ENCODE measurements around the gene IQCH. TPM values are rescaled to one million over a fixed set of nuclear protein-coding genes. Genes with fewer than 3 reads are reported as not detected.
A peak's percentile ranks its signal among the peaks of the same experiment; 100 is the strongest.

The IQCH gene
- total RNA-seq, 1 experiment from 2014 or later: 4.5 TPM

DNA sequence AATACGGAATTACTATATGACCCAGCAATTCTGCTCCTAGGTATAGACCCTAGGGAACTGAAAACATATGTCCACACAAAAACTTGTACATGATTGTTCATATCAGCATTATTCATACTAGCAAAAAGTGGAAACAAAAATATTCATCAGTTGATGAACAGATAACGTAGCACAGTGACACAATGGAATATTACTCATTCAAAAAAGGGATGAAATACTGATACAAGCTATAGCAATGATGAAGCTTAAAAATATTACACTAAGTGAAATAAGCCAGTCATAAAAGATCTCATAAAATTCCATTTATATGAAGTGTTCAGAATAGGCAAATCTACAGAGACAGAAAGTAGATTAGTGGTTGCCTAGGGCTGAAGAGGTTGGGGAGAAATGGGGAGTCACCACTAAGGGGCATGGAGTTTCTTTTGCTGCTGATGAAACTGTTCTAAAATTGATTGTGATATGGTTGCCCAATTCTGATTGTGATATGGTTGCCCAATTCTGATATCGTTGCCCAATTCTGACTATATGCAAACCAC, 276.9 kb downstream of the IQCH start:
- H3K9me3 ChIP-seq (replicated peaks): no peaks in the 10 kb centered on the region
- H3K4me1 ChIP-seq (replicated peaks): no peaks in the 10 kb centered on the region
- H3K27me3 ChIP-seq (replicated peaks): no peaks in the 10 kb centered on the region
- no peak overlapping the region for H3K4me3 ChIP-seq
- no peaks in the 10 kb centered on the region; the same call in 1 of the 2 replicates for H3K36me3 ChIP-seq
- no peak for DNase-seq (ENCODE audit: low read depth in 1 of 2, low spot score in 2 of 2)
- no peak overlapping the region for H3K27ac ChIP-seq

DNA sequence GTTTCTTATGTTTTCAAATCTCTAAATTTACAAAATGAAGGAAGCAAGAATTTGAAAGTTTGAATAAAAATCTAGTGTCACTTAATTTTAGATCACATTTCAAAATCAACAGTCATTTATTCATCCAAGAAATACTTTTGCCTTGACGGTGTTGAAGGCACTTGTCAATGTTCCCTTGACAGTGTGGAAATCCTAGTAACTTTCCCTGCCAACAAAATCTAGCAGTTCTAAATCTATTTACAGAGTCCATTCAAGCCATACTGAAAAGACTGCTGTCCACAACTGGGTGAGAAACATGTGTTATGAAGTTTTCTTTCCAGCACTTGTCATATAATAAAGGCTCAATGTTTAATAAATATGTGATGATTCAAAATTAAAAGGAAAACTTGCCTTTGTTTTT, 279.3 kb downstream of the IQCH start:
- Histone ChIP-seq H3K27me3 (replicated peaks) (no peaks in the 10 kb centered on the region), H3K27ac (no peak overlapping the region), H3K36me3 (no peaks in the 10 kb centered on the region), H3K4me3 (no peak overlapping the region), H3K9me3 (replicated peaks) (no peaks in the 10 kb centered on the region), H3K4me1 (replicated peaks) (no peaks in the 10 kb centered on the region)
- DNase-seq (ENCODE audit: low read depth in 1 of 2, low spot score in 2 of 2): no peak

- Histone ChIP-seq H3K4me3 (no peak overlapping the region), H3K4me1 (replicated peaks) (no peaks in the 10 kb centered on the region)
Observed at GRCh38 chr15:67534360-67534759, 279.8 kb downstream of the IQCH start.

DNA sequence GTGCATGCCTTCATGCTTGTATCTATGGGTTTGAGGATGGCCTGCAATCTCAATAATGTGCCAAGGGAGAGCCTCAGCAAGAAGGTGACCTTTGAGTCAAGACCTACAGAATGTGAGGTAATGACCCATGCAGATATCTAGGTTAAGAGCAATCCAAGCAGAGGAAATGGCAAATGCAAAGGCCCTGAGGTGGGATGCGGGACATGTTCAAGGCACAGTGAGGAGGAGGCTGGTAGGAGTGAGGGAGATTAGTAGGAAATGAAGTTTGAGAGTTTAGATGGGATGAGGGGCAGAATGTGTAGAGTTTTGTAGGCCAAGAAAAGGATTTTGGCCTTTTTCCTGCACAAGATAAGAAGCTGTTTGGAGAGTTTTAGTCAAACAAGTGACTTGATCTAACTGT, 283.2 kb downstream of the IQCH start:
- DNase-seq (ENCODE audit: low read depth in 1 of 2, low spot score in 2 of 2): no peak
- peaks cover 6% of the 10 kb centered on the region; the same call in 1 of the 2 replicates for H3K36me3 ChIP-seq
- no peak overlapping the region for H3K27ac ChIP-seq
- no peaks in the 10 kb centered on the region for H3K27me3 ChIP-seq (replicated peaks)
- H3K4me1 ChIP-seq (replicated peaks): peaks cover under 1% of the 10 kb centered on the region; the same call in 1 of the 2 replicates
- no peaks in the 10 kb centered on the region for H3K9me3 ChIP-seq (replicated peaks)
- no peak overlapping the region for H3K4me3 ChIP-seq

More at GRCh38 chr15:67534360-67534759, 279.8 kb downstream of the IQCH start:
- Histone ChIP-seq H3K9me3 (replicated peaks) (no peaks in the 10 kb centered on the region), H3K27me3 (replicated peaks) (no peaks in the 10 kb centered on the region), H3K27ac (no peak overlapping the region), H3K36me3 (no peaks in the 10 kb centered on the region)
- DNase-seq (ENCODE audit: low read depth in 1 of 2, low spot score in 2 of 2): no peak

DNA sequence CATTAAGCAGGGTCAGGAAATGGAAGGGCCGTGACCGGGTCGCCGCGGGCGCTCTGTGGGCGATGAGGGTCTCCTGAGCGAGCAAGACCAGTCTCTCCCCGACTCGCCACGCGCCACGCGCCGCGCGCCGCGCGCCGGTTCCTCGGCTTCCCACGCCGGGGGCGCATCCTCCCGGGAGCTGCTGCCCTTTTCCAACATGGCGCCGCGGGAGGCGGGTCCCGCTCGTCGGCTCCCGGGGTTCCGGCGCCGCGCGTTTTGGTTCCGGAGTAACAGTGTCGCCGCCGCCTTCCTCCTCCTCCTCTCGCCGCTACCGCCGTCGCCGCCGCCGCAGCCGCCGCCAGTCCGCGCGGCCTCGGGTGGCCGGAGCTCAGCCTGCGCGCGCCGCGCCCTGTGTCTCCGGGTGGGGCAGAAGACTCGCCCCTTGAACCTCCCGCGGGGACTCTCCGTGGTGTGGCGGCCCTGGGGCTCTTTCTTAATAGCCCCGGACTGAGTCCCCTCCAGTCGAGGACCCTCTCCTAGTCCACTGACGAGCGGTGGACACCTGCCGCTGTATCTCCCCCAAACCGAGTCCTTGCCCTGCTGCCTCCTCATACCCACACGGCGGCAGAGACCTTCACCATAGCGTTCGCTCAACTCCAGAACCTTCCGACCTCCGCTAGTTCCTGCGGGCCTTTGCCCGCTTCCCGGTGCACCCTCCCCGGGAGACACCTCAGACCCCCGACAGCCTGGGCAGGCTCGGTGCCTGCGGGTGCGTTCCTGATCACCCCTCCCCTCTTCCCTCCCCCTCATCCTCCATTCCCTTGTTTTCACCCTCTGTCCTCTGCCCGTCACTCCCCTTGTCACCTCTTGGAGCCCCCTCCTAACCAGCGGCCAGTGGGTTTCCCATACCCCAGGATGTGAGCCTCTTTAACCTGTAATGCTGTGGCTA, 288.1 kb downstream of the IQCH start, which contains the start of gene MAP2K5:
Gene MAP2K5, plus strand, starts transcription at position 284 of the 928 bp plus-strand sequence. Its CDS starts 633 bp downstream, at position 917.
- DNase-seq (ENCODE audit: low read depth in 1 of 2, low spot score in 2 of 2): peak; percentile 77
- Histone ChIP-seq H3K4me1 (replicated peaks) (peaks cover 10% of the 10 kb centered on the region), H3K36me3 (peaks cover 7% of the 10 kb centered on the region; the same call in 1 of the 2 replicates), H3K27me3 (replicated peaks) (no peaks in the 10 kb centered on the region), H3K27ac (peak within 1 kb of the TSS; percentile 64), H3K9me3 (replicated peaks) (no peaks in the 10 kb centered on the region), H3K4me3 (peak within 1 kb of the TSS; percentile 84)

DNA sequence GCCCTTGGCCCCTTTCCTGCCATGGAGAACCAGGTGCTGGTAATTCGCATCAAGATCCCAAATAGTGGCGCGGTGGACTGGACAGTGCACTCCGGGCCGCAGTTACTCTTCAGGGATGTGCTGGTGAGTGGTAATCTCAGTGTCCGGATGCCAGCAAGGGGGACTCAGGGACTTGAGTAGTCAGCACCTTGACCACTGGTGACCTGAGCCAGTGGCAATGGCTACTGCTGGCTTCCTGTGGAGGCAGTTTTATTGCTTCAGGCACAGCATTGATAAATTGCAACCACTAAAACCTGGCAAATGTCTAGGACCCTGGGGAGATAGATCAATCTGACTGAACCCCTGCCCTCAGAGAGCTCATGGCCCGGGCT, 288.7 kb downstream of the IQCH start:
- no peak overlapping the region for H3K27ac ChIP-seq
- peak overlapping the region; percentile 84 for H3K4me3 ChIP-seq
- DNase-seq (ENCODE audit: low read depth in 1 of 2, low spot score in 2 of 2): no peak

DNA sequence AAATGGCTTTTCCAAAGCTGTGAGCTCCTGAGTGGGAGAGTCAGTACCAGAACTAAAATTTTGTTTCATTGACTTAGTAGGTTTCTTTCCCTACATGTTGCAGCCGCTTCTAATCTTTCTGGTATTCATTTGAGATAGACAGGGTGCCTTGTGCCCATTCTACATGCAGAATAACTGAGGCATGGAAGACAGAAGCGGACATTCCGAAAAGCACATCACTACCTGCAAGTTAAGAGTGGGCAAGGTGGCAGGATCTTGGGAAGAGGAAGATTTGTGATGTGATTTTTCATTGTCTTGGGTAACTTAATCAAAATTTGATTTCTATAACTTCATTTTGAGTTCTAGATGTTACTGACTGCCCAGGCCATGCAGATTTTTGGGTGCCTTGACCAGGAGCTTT, 289.9 kb downstream of the IQCH start:
- peaks cover 7% of the 10 kb centered on the region; the same call in 1 of the 2 replicates for H3K36me3 ChIP-seq

More for the DNA sequence above, 288.7 kb downstream of the IQCH start:
- H3K9me3 ChIP-seq (replicated peaks): no peaks in the 10 kb centered on the region
- peaks cover 7% of the 10 kb centered on the region; the same call in 1 of the 2 replicates for H3K36me3 ChIP-seq
- H3K27me3 ChIP-seq (replicated peaks): no peaks in the 10 kb centered on the region
- peaks cover 10% of the 10 kb centered on the region for H3K4me1 ChIP-seq (replicated peaks)

DNA sequence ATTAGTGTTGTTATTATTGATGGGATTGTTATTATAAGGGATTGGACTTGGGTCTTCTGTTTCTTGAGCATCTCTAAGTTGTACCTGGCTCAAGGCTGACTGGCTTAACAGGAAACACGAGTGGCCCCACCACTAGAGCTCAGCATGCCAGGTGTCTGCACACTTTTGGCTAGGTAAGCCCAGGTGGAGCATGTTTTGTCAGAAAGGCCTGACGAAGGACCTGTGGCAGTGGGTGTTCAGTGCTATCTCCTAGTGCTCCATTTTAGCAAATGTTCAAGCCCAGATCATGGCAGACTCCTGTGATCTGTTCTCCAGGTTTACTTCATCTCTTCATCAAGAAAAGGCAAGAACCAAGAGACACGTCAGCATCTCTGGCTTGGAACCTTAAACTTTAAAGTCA, 291.3 kb downstream of the IQCH start:
- Histone ChIP-seq H3K36me3 (peaks cover 8% of the 10 kb centered on the region; the same call in 1 of the 2 replicates), H3K27me3 (replicated peaks) (no peaks in the 10 kb centered on the region), H3K9me3 (replicated peaks) (no peaks in the 10 kb centered on the region), H3K4me3 (no peak overlapping the region), H3K4me1 (replicated peaks) (peaks cover 10% of the 10 kb centered on the region), H3K27ac (no peak overlapping the region)
- DNase-seq (ENCODE audit: low read depth in 1 of 2, low spot score in 2 of 2): no peak

More for the DNA sequence above, 289.9 kb downstream of the IQCH start:
- Histone ChIP-seq H3K4me1 (replicated peaks) (peaks cover 10% of the 10 kb centered on the region), H3K4me3 (no peak overlapping the region), H3K27ac (no peak overlapping the region), H3K27me3 (replicated peaks) (no peaks in the 10 kb centered on the region), H3K9me3 (replicated peaks) (no peaks in the 10 kb centered on the region)
- DNase-seq (ENCODE audit: low read depth in 1 of 2, low spot score in 2 of 2): no peak

DNA sequence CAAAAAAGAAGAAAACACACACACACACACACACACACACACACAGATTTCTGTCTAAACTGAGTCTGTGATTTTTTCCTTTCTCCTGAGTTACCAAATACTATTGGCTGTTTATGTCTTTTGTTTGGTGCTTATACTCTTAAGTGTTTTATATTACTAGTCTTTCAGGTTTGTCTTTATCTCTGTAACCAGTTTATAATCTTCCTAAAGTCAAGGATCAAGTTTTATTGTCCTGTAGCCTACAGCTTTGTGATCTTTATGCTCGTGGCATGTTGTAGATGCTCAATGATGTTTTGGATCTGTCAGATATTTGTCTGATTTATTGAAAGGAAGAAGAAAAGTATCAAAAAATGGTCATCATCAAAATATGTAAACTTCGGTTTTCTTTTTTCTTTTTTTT, 292.5 kb downstream of the IQCH start:
- no peaks in the 10 kb centered on the region for H3K9me3 ChIP-seq (replicated peaks)
- peaks cover 10% of the 10 kb centered on the region for H3K4me1 ChIP-seq (replicated peaks)
- no peak for DNase-seq (ENCODE audit: low read depth in 1 of 2, low spot score in 2 of 2)
- no peak overlapping the region for H3K4me3 ChIP-seq
- peaks cover 16% of the 10 kb centered on the region for H3K36me3 ChIP-seq
- H3K27me3 ChIP-seq (replicated peaks): no peaks in the 10 kb centered on the region
- no peak overlapping the region for H3K27ac ChIP-seq

GRCh38 chr15:67547836-67548235, 293.2 kb downstream of the IQCH start:
- peaks cover 9% of the 10 kb centered on the region for H3K4me1 ChIP-seq (replicated peaks)
- DNase-seq (ENCODE audit: low read depth in 1 of 2, low spot score in 2 of 2): no peak
- no peaks in the 10 kb centered on the region for H3K9me3 ChIP-seq (replicated peaks)
- no peak overlapping the region for H3K27ac ChIP-seq
- H3K36me3 ChIP-seq: peaks cover 9% of the 10 kb centered on the region; the same call in 1 of the 2 replicates
- H3K27me3 ChIP-seq (replicated peaks): no peaks in the 10 kb centered on the region
- H3K4me3 ChIP-seq: no peak overlapping the region

DNA sequence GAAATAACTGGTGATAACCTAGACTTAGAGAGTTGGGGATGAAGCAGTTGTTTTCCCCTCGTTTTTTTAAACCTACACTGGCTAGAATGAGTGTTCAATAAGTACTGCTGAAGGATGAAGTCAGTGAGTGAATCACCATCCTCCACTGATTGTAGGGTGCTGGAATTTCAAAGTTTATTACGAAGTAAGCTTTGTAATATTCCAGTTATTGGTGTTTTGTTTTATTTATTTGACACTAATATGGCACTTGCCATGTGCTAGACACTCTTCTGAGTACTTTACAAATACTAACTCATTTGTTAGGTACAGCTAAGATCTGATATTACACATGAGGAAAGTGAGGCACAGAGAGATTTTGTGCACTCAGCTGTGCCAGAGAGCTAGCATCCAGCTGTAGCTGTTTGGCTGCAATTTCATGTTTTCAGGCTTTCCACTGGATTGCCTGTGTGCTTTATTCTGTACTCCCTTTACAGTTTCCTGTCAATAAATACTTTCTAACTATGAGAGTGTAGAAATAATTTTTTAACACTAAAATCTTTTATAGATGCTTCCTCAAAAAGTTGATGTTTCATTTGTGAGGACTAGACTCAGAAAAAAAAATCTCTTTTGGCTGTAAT, 293.8 kb downstream of the IQCH start:
- H3K27ac ChIP-seq: no peak overlapping the region
- no peak for DNase-seq (ENCODE audit: low read depth in 1 of 2, low spot score in 2 of 2)
- H3K4me1 ChIP-seq (replicated peaks): peaks cover 4% of the 10 kb centered on the region
- H3K27me3 ChIP-seq (replicated peaks): no peaks in the 10 kb centered on the region
- H3K36me3 ChIP-seq: peaks cover 9% of the 10 kb centered on the region; the same call in 1 of the 2 replicates
- H3K9me3 ChIP-seq (replicated peaks): no peaks in the 10 kb centered on the region
- no peak overlapping the region for H3K4me3 ChIP-seq

GRCh38 chr15:67548862-67549651, 294.5 kb downstream of the IQCH start:
- H3K36me3 ChIP-seq: peaks cover 9% of the 10 kb centered on the region; the same call in 1 of the 2 replicates
- H3K27ac ChIP-seq: no peak overlapping the region
- DNase-seq (ENCODE audit: low read depth in 1 of 2, low spot score in 2 of 2): no peak
- H3K4me3 ChIP-seq: no peak overlapping the region
- H3K4me1 ChIP-seq (replicated peaks): no peaks in the 10 kb centered on the region; the same call in 1 of the 2 replicates
- no peaks in the 10 kb centered on the region for H3K27me3 ChIP-seq (replicated peaks)
- no peaks in the 10 kb centered on the region for H3K9me3 ChIP-seq (replicated peaks)

DNA sequence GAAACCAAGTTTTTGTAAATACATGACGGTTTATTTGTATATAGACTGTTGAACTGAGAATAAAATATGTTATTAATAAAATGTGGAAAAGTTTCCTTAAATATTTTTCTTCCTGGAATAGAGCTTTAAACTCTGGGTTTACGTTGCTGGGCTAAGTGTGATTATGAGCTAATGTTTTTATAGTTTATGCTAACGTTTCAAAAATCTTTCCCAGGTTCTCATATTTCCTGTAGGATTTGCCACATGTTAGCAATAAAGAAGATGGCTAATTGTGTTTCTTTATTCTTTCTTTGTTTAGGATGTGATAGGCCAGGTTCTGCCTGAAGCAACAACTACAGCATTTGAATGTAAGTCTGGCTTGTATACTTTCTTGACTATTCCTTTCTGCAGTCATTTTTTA, 295.1 kb downstream of the IQCH start:
- no peak overlapping the region for H3K4me3 ChIP-seq
- H3K9me3 ChIP-seq (replicated peaks): no peaks in the 10 kb centered on the region
- no peak overlapping the region for H3K27ac ChIP-seq
- H3K27me3 ChIP-seq (replicated peaks): no peaks in the 10 kb centered on the region
- peaks cover 9% of the 10 kb centered on the region; the same call in 1 of the 2 replicates for H3K36me3 ChIP-seq
- H3K4me1 ChIP-seq (replicated peaks): no peaks in the 10 kb centered on the region
- DNase-seq (ENCODE audit: low read depth in 1 of 2, low spot score in 2 of 2): no peak
